OCI-M1 (cell line): ENCODE measurements around the gene MCF2L2.
A peak's percentile ranks its signal among the peaks of the same experiment; 100 is the strongest.

ENCODE experiments used
- DNase-seq: peaks from one replicate; lab custom pipeline; 2025; lab: John Stamatoyannopoulos, UW

Gene MCF2L2

DNA sequence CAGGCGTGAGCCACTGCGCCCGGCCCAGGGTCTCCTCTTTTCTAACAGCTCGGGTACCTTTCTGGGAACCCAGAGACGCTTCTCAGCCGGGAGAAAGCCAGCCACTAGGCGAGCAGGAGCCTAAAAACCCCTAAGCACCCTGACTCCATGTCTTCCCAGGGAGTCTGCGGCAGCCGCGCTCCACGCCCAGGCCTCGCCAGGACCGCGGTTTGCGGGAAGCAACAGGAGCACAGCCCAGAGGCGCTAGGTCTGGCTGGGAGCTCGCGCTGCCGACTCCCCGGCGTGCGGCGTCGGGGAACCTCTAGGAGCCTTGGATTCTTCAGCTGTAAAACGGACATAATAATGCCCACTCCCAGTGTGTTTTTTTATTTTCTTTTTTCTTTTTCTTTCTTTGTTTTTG lies 264.9 kb downstream of the MCF2L2 start:
- DNase-seq, result no peak

DNA sequence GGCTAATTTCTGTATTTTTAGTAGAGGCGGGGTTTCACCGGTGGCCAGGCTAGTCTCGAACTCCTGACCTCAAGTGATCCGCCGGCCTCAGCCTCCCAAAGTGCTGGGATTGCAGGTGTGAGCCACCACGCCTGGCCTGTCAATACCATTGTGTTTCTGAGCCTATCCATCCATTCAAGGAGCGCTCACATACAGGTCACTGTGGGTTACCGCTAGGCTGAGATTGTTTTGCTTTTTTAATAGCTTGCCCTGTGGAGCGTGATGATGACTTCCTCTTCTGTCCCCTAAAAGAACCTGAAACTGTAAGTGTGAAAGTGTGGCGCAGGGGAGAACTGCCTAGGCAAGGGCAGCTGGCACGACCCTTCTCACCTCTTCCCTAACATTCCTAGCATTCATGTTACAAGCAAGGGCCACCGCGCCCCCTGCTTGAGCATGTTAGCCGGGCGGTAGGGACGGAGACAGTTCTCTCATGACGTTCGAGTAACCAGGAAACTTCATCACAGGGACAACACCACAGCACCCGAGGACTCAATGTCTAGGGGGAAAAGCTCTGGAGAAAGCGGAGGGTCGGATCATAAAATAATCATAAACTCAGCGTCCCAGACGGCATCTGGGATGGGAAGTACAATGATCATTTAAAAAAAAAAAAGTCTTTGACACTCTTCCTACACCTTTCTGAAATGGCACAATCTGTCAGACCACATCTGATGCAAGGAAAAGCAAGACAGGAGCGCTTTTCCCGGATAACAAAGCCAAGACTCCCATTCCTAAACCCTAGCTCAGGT lies 266.7 kb downstream of the MCF2L2 start:
- no peak for DNase-seq

DNA sequence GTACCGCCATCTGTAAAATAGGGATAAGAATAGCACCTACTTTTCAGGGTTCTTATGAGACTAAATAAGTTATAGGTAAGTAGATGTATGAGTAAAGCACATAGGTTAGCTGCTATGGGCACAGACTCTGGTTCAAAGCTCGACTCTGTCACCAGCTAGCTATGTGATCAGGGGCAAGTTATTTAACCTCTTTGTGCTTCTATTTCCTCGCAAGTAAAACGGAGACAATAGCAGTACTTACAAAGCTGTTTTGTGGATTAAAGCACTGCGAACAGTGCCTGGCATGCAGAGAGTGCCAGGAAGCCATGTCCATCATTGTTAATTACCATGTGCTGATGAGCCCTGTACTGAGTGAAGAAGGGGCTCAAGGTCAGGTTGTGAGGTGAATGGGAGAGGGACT lies 267.8 kb downstream of the MCF2L2 start:
- DNase-seq, result no peak

DNA sequence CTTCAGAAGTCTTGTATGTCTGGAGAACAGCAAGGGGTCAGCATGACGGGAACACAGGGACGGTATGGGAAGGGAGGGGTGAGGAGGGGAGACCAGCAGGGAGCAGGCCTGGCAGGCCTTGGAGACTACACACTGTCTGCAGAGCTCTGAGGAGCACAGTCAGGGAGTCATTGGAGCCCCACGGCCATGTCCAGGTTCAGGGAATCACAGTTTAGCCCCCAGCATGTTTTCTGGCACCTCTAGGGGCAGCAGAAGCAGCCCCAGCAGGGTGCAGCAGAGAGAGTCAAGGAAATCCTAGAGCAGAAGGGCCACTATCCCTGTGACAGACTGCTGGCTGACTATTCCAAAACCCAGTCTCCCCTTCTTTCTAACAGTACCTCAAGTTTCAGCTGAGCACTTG lies 269.1 kb downstream of the MCF2L2 start:
- peak; percentile 9 for DNase-seq

DNA sequence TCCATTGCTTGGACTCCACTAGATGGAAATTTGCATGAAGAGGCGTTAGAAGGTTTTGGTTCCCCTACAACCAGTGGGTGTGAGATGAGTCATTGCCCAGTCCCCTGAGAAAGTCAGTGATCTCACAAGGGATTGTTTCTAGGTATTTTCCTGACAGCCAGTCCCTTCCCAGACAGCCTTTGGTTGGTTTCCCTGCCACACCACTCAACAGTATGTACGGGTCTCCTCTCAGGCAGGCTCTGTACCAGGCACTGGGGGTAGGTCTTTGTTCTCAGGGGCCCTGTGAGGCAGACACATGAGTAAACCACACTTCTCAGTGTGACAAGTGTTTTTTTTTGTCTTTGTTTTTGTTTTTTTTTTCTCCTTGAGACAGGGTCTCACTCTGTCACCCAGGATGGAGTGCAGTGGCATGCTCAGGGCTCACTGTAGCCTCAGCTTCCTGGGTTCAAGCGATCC lies 269.8 kb downstream of the MCF2L2 start:
- peak; percentile 3 for DNase-seq

DNA sequence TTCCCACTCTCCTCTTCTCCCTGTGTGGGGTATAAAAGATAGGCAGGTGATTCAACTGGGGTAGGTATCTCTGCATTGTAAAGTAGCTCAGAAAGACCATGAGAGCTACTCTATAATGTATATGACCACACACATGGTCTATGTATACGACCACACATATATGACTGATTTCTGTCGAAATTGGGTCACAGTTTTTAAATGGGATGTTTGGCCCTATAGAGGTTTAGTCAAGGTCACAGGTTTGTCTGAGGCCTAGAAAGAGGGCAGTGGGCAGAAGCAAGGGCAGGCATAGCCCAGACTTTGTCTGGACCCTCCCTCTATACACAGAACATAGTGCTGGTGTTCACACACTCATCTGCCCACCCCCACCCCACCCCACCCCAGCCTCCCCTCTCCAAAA lies 270.3 kb downstream of the MCF2L2 start:
- no peak for DNase-seq

DNA sequence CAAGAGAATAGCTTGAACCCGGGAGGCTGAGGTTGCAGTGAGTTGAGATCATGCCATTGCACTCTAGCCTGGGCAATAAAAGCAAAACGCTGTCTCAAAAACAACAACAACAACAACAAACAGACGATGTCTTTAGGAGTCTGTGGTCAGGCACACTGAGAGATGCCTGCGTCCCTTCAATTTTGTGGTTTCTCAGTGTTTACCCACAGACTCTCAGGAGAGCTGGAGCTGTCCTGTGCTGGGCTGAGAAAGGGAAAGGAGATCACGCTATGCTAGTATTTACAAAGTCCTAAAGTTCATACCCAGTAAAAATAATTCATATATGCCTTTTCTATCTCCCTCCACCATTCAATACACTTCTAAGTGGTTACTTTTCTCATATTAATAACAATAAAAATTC lies 272.2 kb downstream of the MCF2L2 start:
- no peak for DNase-seq

DNA sequence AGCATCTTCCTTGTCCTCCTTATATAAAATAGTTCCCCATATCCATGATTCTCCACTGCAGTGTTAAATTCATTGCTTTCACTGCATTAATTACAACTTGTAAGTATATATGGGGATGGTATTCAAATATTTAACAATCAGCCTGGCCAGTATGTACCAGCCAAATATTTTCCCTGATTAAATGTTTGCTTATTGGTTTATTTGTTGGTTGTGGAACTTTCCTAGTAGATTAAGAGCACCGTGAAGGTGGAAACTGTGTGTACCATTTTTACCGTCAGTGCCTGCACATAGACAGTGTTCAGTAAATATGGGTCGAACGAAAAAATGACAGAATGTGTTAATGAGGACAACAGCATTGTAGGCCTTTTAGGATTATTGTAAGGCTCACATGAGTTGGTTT lies 272.9 kb downstream of the MCF2L2 start:
- DNase-seq, result no peak

DNA sequence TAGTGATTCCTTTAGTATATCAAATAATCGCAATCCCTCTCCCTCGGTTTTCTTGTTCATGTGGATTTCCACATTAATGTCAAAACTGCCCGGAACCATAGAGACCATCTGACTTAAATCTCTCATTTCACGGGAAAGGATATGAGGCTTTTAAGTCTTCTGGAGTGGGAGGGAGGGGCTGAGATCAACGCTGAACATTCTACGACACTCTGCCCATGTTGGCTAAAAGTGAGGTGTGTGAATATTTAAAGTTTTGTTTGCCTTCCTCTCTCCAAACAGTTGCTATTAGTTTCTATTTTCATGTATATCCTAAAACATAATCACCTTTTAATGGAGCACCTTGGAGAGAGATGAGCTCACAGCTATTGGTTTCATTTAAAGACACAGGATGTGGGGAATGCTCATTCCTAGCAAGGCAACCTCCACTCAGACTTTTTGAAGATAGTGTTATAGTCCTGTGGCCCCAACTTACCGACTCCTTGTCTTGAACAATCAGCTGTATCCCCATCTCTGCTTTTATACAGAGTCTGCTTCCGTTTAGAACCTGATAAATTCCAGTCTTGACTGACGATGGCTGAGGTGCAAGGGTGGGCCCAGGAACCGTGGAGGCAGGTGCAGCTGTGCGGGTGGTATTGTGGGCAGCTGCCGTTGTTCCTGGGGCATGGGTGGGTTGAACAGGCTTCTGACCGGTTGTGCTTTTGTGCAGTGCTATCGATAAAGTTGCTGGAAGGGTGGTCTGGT lies 275.0 kb downstream of the MCF2L2 start:
- DNase-seq, result no peak

DNA sequence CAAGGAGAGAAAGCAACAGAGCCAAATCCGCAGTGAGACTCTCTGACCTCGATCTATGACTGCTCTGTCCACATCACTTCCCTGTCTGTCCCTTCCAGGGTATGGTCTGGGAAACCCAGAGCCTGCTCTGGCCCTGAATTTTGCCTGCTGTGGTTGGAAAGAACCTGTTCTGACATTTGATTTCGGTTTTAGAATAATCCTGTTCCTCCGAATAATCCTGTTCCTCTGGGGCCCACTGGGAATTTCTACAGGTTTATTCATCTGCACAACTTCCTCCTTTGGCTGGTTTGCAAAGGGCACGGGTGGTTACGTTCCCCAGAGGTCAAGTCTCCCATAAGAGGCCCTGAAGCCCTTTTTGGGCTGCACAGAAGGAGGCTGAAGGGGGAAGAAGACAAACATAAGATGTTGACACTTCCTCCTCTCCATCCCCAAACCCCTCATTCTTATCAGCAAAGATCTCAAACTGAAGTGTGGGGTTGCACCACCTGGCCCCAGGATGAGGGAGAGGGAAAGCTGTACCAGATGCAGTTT lies 276.5 kb downstream of the MCF2L2 start:
- no peak for DNase-seq

DNA sequence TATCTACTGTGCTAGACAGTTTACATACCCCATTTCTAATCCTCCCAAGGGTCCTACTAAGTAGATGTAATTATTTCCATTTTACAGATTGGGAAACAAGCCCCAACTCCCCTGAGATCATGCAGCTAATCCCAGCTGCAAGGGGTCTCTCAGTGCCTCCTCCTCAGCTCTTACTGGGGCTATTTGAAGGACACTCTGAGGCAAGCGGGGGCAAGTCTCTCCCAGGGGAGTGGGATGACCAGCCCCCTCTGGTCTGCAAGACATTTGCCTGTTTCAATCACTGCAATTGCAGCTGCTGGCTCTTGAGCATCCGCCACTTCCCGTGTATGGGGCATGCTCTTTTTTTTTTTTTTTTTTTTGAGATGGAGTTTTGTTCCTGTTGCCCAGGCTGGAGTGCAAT lies 277.3 kb downstream of the MCF2L2 start:
- no peak for DNase-seq

DNA sequence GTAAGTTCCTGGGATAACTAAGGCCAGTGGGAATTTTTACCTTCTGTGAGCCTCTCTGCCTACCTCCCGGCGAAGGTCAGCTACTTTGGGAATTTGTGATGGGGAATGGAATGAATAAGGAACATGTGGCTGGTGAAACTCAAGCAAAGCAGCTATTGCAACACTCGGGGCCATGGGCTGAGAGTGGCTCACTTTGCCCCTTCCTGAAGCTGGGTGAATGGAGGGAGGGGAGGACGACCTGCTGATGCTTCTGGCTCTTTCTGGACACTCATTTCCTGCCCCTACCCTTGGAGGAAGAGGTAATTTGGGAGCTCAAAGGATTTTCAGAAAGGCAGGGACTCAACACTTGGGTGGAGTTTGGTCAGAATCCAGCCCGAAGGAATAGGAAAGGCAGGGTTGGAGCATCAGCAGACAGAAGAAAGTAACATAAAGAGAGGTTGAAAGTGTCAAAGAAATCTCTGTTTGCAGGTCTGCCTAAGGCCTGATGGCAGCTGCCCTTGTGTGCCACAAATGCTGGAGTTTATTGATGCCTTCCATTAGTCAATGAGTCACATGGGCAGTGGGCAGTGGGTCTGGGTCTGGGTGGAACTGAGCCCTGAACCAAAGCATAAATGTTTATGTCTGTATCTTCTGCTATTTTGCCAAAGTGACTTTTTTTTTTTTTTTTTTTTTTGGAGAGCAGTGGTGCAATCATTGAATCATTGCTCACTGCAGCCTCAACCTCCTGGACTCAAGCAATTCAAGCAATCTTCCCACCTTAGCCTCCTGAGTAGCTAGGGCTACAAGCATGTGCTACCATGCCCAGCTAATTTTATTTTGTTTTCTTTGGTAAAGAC lies 278.3 kb downstream of the MCF2L2 start:
- no peak for DNase-seq

DNA sequence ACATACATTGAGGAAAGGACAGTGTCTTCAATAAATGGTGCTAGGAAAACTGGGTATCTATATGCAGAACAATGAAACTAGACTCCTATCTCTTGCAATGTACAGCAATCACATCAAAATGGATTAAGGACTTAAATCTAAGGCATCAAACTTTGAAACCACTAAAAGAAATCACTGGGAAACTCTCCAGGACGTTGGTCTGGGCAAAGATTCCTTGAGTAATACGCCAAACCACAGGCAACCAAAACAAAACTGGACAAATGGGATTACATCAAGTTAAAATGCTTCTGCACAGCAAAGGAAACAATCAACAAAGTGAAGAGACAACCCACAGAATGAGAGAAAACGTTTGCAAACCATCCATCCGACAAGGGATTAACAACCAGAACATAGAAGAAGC lies 280.4 kb downstream of the MCF2L2 start:
- DNase-seq, result no peak

DNA sequence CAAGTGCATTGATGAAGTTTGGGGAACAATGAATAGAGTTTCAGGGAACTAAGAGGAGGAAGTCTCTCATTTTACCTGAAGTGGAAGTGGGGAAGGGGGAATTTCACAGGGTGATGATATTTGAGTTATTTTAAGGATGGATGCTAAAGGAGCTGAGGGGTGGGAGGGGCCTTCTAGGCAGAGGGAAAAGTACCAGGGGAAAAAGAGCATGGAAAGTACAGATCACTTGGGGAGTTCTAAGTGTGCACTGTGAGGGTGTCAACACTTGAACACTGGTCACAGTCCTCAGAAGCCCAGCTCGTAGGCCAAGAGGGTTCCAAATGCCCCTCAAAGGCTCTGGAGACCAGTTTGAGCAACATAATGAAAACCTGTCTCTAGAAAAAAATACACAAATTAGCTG lies 284.1 kb downstream of the MCF2L2 start:
- no peak for DNase-seq

DNA sequence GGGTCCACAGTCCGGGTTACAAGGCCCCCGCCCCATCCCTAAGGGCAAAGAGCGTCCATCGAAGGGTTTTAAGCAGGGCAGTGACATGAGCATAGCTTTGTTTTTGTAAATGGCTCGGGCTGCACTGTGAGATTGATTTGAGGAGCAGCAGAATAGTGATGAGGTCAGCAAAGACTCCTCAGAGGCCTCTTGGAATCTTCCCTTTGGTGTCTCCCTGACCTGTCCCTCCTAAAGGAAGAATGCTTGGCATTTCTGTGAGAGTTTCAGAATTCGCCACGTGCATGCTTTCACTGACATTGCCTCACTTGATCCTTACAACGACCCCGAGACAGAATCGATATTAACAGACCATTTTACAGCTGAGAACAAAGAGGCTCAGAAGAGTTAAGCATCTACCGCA lies 286.2 kb downstream of the MCF2L2 start:
- no peak for DNase-seq

DNA sequence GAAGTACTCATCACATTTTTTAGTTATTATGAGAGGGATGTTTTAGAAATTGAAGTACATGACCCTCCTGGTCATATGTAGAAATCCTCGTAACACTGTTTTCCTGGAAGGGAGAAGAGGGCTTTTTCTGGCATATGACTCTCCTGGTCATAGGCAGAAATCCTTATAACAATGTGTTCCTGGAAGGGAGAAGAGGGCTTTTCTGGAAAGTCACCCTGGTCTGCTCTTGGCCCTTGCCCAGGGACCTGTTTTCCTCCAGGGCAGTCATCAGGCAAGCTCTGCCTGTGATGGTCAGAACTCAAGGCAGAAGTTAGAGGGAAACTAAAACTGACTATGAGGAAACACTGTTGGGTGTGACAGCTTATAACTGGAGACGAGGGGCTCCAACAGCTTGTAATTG lies 293.6 kb downstream of the MCF2L2 start:
- DNase-seq, result no peak

DNA sequence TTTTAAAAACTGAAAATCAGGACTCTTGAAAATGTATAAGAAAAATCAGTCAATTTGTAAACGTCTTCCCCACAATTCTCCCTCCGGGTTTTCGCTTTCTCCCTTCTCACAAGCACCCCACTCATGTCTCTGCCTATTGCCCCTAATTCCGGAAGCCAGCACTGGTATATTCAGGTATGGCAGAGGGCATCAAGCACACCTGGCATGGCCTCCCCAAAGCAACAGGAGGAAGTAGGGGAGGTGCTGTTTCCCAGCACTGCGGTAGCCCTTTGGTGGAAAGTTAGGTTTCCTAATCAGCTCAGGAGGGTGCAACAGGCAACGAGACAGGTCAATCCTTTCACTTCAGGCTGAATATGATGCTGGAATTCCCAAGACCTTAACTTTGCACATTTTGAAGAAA lies 296.0 kb downstream of the MCF2L2 start:
- DNase-seq, result no peak

DNA sequence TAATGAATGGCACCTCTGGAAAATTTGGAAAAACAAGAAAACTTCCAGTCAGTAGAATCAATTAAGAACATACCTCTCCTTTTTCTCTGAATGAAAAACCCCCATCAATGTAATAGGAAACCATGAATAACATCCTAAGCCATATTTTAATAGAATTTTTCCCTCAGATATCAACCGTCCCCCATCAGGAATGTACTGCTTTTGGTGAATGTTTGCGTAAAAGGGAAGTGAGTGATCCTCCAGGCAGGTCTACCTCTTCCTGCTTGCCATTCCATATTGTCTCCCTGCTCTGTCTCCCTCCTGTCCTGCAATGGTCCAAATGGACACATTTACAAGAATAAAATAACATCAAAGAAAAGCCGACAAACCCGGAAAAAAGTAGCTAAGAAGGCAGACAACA lies 296.7 kb downstream of the MCF2L2 start:
- DNase-seq, result no peak

DNA sequence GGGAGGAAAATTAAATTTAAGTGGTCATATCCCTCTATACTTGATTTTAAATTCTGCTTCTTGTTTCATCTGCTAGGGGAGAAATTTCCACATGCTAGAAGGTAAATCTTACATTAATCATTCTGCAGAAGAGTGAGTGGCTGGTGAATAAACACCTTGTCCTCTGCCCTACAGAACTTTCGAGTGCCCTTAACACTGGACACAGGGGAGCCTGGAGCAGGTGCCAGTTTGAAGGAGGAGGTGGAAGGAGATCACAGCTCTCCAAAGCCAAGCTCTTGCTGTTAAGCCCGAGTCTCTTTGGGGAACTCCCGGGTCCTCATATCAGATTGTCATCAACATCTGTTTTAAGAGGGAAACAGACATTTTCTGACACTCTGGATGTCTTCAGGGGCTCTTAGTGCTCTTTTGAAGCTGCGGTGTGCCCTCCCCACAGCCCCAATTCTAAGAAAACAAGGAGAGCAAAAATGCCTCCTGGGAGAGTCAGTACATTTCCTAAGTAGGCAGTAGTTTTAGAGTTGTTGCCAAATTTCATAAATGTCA lies 297.2 kb downstream of the MCF2L2 start:
- DNase-seq, result peak; percentile 7

DNA sequence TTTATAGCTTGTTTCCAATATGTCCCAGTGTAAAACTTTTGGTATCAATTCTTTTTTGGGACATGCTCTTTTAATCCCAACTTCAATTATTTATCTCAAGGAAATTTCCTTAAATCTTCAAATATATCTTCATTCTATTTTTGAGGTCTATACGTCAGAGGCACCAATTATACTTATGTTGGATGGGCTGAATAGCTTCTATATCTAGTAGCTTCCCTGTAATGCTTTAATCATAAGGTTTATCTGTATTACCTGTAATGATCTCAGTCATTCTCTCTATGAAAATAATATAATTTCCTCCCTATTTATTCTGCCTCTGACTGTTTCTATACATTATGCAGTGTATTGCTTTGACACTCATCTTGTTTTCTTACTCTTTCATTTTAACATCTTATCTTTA lies 299.2 kb downstream of the MCF2L2 start:
- DNase-seq, result no peak

DNA sequence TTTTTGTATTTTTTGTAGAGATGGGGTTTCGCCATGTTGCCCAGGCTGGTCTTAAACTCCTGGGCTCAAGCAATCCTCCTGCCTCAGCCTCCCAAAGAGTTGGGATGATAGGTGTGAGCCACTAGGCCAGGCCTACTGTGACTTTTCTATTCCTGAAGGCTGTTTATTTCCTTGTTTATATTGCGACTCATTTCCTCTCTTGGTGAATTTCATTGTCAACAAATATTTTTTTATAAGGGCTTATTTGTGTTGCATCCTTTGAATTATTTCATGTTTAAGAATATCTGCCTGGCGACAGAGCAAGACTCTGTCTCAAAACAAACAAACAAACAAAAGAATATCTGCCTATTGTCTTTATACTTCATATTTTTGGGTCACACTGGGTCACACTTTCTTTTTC lies 299.7 kb downstream of the MCF2L2 start:
- DNase-seq, result no peak
